Calu3 (cell line): ENCODE measurements around the gene GABPB1. TPM values are rescaled to one million over a fixed set of nuclear protein-coding genes. Genes with fewer than 3 reads are reported as not detected.

Experiments used
- BruUV-seq: library from RNA; stranded (reverse); fragments of 400-500 nt; replicated peaks from 2 replicates; lab custom pipeline; 2021; lab: Mats Ljungman, UMichigan
- CTCF ChIA-PET: fragments of 300-600 bp; sonication (Branson Sonifier 250); formaldehyde crosslinking; loops from one replicate; lab custom pipeline; 2022; ENCODE audit warnings: antibody characterized with exemption; lab: Charles Lee
- DNase-seq: peaks from one replicate; pipeline ENCODE4 v3.0.0; 2022
- H3K27ac Mint-ChIP-seq: one replicate; pipeline ENCODE4 v1.8.0; 2022; ENCODE audit warnings: mixed read lengths; ENCODE audit not compliant: unreplicated experiment
- H3K27me3 Mint-ChIP-seq: one replicate; pipeline ENCODE4 v1.8.0; 2022; ENCODE audit warnings: mixed read lengths; ENCODE audit not compliant: unreplicated experiment
- H3K36me3 Mint-ChIP-seq: one replicate; pipeline ENCODE4 v1.8.0; 2022; ENCODE audit warnings: mild to moderate bottlenecking, moderate library complexity, mixed read lengths; ENCODE audit not compliant: insufficient read depth, unreplicated experiment
- H3K4me1 Mint-ChIP-seq: one replicate; pipeline ENCODE4 v1.8.0; 2022; ENCODE audit warnings: mild to moderate bottlenecking, low read depth, mixed read lengths; ENCODE audit not compliant: unreplicated experiment
- H3K4me3 Mint-ChIP-seq: one replicate; pipeline ENCODE4 v1.8.0; 2022; ENCODE audit warnings: mild to moderate bottlenecking, low read depth, moderate library complexity, mixed read lengths; ENCODE audit not compliant: unreplicated experiment
- H3K9me3 Mint-ChIP-seq: one replicate; pipeline ENCODE4 v1.8.0; 2022; ENCODE audit warnings: low read depth, mixed read lengths; ENCODE audit not compliant: unreplicated experiment
- intact Hi-C: fragments of 100-400 bp; cut with micrococcal nuclease; formaldehyde crosslinking; loops from one replicate; pipeline ENCODE4 v1.10.0; 2022; ENCODE audit not compliant: unreplicated experiment
- total RNA-seq: library from RNA; stranded (reverse); gene quantifications from 2 replicates; pipeline ENCODE4 v1.2.3, GENCODE V29; 2022
- TF ChIP-seq, protein P1 (sequence below): fragments of 200-600 bp; IDR thresholded peaks from one replicate; pipeline ENCODE4 v1.8.0; 2022; ENCODE audit warnings: antibody characterized with exemption; ENCODE audit not compliant: unreplicated experiment

Gene GABPB1
- total RNA-seq, 1 experiment from 2014 or later, result 33.0 TPM

DNA sequence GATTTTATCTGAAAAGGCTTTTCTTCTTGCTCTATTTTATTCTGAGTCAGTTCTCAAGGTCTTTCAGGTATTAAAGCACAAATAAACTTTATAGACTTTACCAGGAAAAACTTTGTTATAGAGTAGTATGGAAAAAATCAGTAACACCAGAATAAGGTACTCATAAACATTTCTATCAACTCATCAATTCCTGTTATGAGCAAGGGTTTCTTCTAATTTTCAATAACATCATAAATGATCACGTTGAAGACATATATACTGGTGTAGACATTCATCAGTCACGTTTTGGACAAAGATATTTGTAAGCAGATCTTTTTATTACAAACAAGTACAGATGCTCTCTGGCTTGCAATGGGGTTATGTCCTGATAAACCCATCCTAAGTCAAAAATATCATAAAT, 79.9 kb downstream of the GABPB1 start:
- Mint-ChIP-seq H3K9me3 (no peaks in the 10 kb centered on the region), H3K4me3 (no peak overlapping the region), H3K27ac (no peak overlapping the region), H3K36me3 (no peaks in the 10 kb centered on the region), H3K27me3 (no peaks in the 10 kb centered on the region), H3K4me1 (no peaks in the 10 kb centered on the region)
- no TSS peak for BruUV-seq
- CTCF ChIA-PET, result no interaction called here
- intact Hi-C loops, result no loop called here
- no peak for DNase-seq
- TF ChIP-seq, protein P1, sequence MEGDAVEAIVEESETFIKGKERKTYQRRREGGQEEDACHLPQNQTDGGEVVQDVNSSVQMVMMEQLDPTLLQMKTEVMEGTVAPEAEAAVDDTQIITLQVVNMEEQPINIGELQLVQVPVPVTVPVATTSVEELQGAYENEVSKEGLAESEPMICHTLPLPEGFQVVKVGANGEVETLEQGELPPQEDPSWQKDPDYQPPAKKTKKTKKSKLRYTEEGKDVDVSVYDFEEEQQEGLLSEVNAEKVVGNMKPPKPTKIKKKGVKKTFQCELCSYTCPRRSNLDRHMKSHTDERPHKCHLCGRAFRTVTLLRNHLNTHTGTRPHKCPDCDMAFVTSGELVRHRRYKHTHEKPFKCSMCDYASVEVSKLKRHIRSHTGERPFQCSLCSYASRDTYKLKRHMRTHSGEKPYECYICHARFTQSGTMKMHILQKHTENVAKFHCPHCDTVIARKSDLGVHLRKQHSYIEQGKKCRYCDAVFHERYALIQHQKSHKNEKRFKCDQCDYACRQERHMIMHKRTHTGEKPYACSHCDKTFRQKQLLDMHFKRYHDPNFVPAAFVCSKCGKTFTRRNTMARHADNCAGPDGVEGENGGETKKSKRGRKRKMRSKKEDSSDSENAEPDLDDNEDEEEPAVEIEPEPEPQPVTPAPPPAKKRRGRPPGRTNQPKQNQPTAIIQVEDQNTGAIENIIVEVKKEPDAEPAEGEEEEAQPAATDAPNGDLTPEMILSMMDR, result no peak

DNA sequence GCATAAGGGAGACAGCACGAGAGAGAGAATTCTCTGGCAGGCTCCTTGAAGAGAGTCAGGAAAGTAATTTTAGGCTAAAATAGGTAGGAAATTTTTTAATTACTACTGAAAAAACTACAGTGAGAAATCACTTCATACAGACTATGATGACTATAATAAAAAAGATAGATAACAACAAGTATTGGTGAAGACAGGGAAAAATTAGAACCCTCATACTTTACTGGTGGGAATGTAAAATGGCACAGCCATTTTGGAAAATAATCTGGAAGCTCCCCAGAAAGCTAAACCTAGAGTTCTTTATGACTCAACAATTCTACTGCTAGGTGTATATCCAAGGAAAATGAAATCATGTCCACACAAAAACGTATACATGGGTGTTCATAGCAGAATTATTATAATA, 87.4 kb downstream of the GABPB1 start:
- H3K36me3 Mint-ChIP-seq, result no peaks in the 10 kb centered on the region
- intact Hi-C loops, result no loop called here
- no peaks in the 10 kb centered on the region for H3K4me1 Mint-ChIP-seq
- no peaks in the 10 kb centered on the region for H3K9me3 Mint-ChIP-seq
- TF ChIP-seq, protein P1, result no peak
- H3K27me3 Mint-ChIP-seq, result peaks cover 45% of the 10 kb centered on the region
- BruUV-seq, result no TSS peak
- DNase-seq, result no peak
- no peak overlapping the region for H3K27ac Mint-ChIP-seq
- CTCF ChIA-PET, result no interaction called here
- no peak overlapping the region for H3K4me3 Mint-ChIP-seq

DNA sequence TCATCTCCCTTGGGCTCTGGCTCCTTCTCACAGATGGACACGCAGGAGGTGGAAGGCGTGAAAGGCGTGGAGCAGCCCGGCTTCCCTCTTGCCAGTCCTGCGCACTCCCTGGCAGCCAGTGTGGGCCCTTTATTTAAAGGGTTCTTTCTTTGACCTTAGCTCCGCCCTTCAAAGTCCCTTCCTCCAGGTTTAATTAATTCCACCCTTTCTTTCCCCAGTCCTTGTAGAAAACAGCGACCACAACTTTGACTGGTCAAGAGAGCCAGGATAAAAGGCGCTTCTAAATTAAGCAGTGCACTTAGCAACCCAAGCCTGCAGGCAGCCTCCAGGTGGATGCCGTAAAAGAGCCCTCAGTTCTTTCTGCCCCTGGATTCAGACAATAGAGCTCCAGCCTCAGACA, 89.4 kb downstream of the GABPB1 start, which contains the start of gene HDC:
HDC (minus strand) TSS at position 107 of the 400 bp plus-strand sequence; CDS start at position 4, 103 bp downstream.
- Mint-ChIP-seq H3K9me3 (no peaks in the 10 kb centered on the region), H3K36me3 (no peaks in the 10 kb centered on the region), H3K4me3 (no peak within 1 kb of the TSS), H3K4me1 (peaks cover 4% of the 10 kb centered on the region), H3K27ac (no peak within 1 kb of the TSS), H3K27me3 (peaks cover 48% of the 10 kb centered on the region)
- no peak for DNase-seq
- CTCF ChIA-PET, result no interaction called here
- TF ChIP-seq, protein P1, result no peak
- intact Hi-C loops, result no loop called here
- BruUV-seq, result no TSS peak

DNA sequence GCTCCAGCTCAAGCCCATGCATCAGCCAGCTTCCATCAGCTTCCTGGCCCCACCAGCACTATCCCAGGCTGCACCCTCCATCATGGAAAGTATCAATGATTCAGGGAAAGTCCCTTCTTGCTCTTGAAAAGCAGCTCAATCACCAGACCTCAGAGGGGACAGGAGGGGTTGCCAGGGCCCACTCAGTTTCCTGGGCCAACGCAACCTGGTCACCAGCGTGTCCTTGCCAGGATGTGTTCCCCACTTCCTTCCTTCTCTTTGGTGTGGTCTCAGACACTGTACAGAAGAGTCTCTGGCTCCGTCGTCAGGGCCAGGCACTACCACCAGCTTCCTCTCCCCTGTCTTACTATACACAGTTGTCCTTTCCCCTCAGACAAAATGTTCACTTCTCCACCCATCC, 92.5 kb downstream of the GABPB1 start:
- intact Hi-C loops, result no loop called here
- DNase-seq, result no peak
- CTCF ChIA-PET, result no interaction called here
- Mint-ChIP-seq H3K4me3 (no peak overlapping the region), H3K27ac (no peak overlapping the region), H3K36me3 (no peaks in the 10 kb centered on the region), H3K9me3 (no peaks in the 10 kb centered on the region), H3K27me3 (peaks cover 46% of the 10 kb centered on the region), H3K4me1 (peaks cover 8% of the 10 kb centered on the region)
- BruUV-seq, result no TSS peak
- TF ChIP-seq, protein P1, result no peak
